Measurements from ENCODE around the gene SMIM1. TPM values are rescaled to one million over a fixed set of nuclear protein-coding genes. Genes with fewer than 3 reads are reported as not detected.

The SMIM1 gene
- total and polyA plus RNA-seq, 7 donors = 0.57 to 2.1 (median 1.3) TPM

DNA sequence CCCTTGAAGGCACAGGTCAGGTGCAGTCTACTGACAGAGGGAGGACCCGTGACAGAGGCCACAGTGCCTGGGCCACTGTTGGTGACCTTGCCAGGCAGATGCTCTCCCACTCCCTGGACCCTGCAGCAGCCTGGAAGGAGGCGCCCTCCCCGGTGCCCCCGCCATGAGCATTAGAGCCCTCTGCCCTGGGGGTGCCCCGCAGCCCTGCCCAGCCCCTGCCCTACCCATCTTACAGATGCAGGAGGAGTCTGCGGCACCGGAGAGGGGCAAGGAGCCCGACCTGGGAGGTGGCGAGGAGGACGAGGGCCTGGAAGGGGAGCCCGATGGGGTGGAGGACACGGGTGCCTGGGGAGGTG, 9.7 kb upstream of the SMIM1 start:
- DNase-seq = no peak
- ATAC-seq = no peak
- TF ChIP-seq, protein P1, sequence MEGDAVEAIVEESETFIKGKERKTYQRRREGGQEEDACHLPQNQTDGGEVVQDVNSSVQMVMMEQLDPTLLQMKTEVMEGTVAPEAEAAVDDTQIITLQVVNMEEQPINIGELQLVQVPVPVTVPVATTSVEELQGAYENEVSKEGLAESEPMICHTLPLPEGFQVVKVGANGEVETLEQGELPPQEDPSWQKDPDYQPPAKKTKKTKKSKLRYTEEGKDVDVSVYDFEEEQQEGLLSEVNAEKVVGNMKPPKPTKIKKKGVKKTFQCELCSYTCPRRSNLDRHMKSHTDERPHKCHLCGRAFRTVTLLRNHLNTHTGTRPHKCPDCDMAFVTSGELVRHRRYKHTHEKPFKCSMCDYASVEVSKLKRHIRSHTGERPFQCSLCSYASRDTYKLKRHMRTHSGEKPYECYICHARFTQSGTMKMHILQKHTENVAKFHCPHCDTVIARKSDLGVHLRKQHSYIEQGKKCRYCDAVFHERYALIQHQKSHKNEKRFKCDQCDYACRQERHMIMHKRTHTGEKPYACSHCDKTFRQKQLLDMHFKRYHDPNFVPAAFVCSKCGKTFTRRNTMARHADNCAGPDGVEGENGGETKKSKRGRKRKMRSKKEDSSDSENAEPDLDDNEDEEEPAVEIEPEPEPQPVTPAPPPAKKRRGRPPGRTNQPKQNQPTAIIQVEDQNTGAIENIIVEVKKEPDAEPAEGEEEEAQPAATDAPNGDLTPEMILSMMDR (IDR thresholded peaks at IDR 0.05) = no peak
- peaks cover 6% of the 10 kb centered on the region for H3K4me1 ChIP-seq
- 81 to 91% (median 81%) methylated on average over 12 of the region's 12 CpGs for WGBS, 3 donors
- peaks cover 0 to 3% (median 0%) of the 10 kb centered on the region in 3 donors for H3K27me3 ChIP-seq (ENCODE audit: insufficient read depth in 3 of 3, low read length in 2 of 3)
- intact Hi-C loops (cut with DNase I) = no loop called here
- H3K27ac ChIP-seq = no peak overlapping the region
- H3K9me3 ChIP-seq = no peaks in the 10 kb centered on the region
- no peak overlapping the region for H3K4me3 ChIP-seq
- no peaks in the 10 kb centered on the region for H3K36me3 ChIP-seq (ENCODE audit: insufficient read depth in 1 of 2, low read depth in 1 of 2)

DNA sequence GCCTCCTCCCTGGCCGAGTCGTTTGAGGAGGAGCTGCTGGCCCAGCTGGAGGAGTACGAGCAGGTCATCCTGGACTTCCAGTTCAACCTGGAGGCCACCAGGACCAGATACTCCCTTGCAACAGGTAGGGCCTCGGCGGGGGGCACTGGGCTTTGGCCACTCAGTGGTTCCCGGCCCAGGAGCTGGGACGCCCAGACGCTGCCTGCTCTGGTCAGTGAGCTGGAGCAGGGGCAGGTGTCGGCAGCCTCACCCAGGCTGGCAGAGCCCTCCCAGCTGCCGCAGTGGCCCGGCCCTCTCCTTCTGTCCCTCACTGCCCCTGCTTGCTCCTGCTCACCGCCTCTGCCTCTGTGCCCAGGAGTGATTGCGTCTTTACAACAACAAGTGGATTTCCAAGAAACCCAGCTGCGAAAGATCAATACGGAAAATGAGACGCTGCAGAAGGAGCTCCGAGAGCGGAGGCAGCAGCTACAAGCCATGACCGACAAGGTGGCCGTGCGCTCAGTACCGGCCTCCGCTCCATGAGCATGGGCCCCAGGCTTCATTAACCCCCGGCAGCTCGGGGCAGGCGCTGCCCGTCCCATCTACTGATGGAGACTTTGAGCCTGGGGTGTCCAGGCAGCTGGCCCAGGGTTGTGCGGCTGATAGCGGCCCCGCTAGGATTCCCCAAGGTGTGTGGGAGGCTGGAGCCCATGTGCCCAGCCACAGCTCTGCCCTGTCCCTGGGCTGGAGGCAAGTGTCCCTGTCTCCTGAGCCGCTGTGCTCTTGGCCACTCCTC, 9.0 kb upstream of the SMIM1 start:
- no peak for ATAC-seq
- intact Hi-C loops (cut with DNase I) = no loop called here
- peak in 1 of 2 donors; percentile 36 for DNase-seq
- Histone ChIP-seq H3K4me1 (peaks cover 6% of the 10 kb centered on the region), H3K27me3 (ENCODE audit: insufficient read depth in 3 of 3, low read length in 2 of 3) (peaks cover 0 to 3% (median 0%) of the 10 kb centered on the region in 3 donors), H3K9me3 (no peaks in the 10 kb centered on the region), H3K27ac (no peak overlapping the region), H3K4me3 (no peak overlapping the region), H3K36me3 (ENCODE audit: insufficient read depth in 1 of 2, low read depth in 1 of 2) (no peaks in the 10 kb centered on the region)
- 68 to 72% (median 70%) methylated on average over 28 to 31 of the region's 31 CpGs for WGBS, 3 donors
- TF ChIP-seq, protein P1 (IDR thresholded peaks at IDR 0.05) = no peak

DNA sequence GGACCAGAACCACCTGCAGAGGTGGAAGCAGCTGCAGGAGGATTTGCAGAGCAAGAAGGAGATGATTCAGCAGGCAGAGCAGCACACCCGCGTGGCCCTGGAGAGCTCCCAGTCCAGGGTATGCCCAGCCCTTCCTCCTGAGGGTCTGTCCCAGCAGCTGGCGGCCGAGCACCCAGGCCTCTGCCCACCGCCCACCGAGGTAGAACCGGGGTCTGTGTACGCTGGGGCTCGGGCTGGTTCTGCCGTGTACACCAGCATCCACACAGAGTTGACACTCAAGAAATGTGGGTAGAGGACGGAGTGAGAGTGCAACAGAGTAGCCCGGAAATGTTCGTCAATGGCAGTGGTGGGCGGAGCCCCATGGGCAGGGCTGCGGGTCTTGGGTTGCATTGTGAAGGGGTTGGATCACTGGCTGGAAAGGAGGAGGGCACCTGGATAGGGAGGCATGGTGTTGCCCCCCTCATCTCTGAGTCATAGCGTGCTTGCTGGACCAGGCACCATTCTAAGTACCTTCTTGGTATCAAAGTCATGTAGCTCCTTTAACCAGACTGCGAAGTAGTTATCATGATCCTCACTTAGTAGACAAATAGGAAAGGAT, 5.1 kb upstream of the SMIM1 start:
- no peaks in the 10 kb centered on the region for H3K36me3 ChIP-seq (ENCODE audit: insufficient read depth in 1 of 2, low read depth in 1 of 2)
- DNase-seq (no peak), ATAC-seq (no peak)
- H3K27me3 ChIP-seq (ENCODE audit: insufficient read depth in 3 of 3, low read length in 2 of 3) = peaks cover 0 to 3% (median 0%) of the 10 kb centered on the region in 3 donors
- TF ChIP-seq, protein P1 (IDR thresholded peaks at IDR 0.05) = no peak
- no peak overlapping the region for H3K27ac ChIP-seq
- WGBS, 3 donors = 82 to 85% (median 83%) methylated on average over 16 to 17 of the region's 17 CpGs
- peaks cover 4% of the 10 kb centered on the region for H3K4me1 ChIP-seq
- H3K4me3 ChIP-seq = no peak overlapping the region
- no peaks in the 10 kb centered on the region for H3K9me3 ChIP-seq
- intact Hi-C loops (cut with DNase I) = no loop called here

DNA sequence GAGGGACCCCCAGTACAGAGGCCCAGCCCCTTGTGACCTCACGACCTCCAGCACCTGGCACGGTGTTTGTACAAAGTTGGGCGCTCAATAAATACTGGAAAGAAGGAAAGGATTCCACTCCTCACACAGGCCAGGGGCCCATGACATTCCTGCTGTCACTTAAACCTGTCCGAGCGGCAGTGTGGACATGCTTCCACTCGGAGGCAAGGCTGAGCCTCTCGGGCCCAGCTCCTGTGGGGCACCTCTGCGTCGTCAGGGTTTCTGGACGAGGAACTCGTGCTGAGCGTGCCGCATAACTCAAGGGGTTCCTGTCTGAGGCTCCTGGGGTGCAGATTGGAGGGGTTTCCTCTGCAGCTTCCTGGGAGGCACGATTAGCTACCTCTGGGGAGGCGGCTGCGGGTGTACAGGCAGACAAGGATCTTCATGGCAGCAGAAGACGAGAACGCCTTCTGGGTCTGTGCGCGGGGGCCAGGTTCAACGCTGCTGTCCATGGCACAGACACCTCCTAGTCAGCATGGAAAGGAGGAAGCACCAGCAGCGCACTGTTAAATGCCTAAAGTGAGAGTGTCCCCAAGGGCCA, 3.6 kb upstream of the SMIM1 start:
- Histone ChIP-seq H3K27me3 (ENCODE audit: insufficient read depth in 3 of 3, low read length in 2 of 3) (no peaks in the 10 kb centered on the region), H3K4me1 (peaks cover 10% of the 10 kb centered on the region), H3K9me3 (no peaks in the 10 kb centered on the region), H3K27ac (no peak overlapping the region), H3K36me3 (ENCODE audit: insufficient read depth in 1 of 2, low read depth in 1 of 2) (no peaks in the 10 kb centered on the region), H3K4me3 (no peak overlapping the region)
- intact Hi-C loops (cut with DNase I) = no loop called here
- no peak for DNase-seq
- WGBS, 3 donors = 89 to 91% (median 90%) methylated on average over 22 of the region's 22 CpGs
- TF ChIP-seq, protein P1 (IDR thresholded peaks at IDR 0.05) = no peak
- no peak for ATAC-seq
